ENCODE measurements around the gene CLTRN.
"Not testable (repeated sequence)": the region's sequence is repeated elsewhere in the genome, so short reads cannot be mapped to it uniquely, and the experiment has no call there.

CLTRN gene

GRCh38 chrX:15664487-15665444, at the start of gene CLTRN:
CLTRN (minus strand) TSS chrX:15664805; CDS start chrX:15664775, 30 bp downstream.
- no peak for DNase-seq

- DNase-seq, result not testable (repeated sequence)
Observed at GRCh38 chrX:15704273-15704672, 39.7 kb upstream of the CLTRN start.

GRCh38 chrX:15703809-15704208, 39.2 kb upstream of the CLTRN start:
- not testable (repeated sequence) for DNase-seq

GRCh38 chrX:15702488-15703371, 38.1 kb upstream of the CLTRN start:
- DNase-seq, result no peak

- no peak for DNase-seq
Observed at GRCh38 chrX:15696516-15696915, 31.9 kb upstream of the CLTRN start.

GRCh38 chrX:15694941-15695451, 30.4 kb upstream of the CLTRN start:
- no peak for DNase-seq

GRCh38 chrX:15686818-15687685, 22.4 kb upstream of the CLTRN start:
- peak; percentile 57 for DNase-seq

- no peak for DNase-seq
Observed at GRCh38 chrX:15683193-15683592, 18.6 kb upstream of the CLTRN start.

GRCh38 chrX:15681433-15681832, 16.8 kb upstream of the CLTRN start:
- DNase-seq, result no peak

GRCh38 chrX:15680401-15680800, 15.8 kb upstream of the CLTRN start:
- DNase-seq, result no peak

- no peak for DNase-seq
Observed at GRCh38 chrX:15679246-15679645, 14.6 kb upstream of the CLTRN start.

- no peak for DNase-seq
Observed at GRCh38 chrX:15678339-15678738, 13.7 kb upstream of the CLTRN start.

- no peak for DNase-seq
Observed at GRCh38 chrX:15676886-15677285, 12.3 kb upstream of the CLTRN start.

- DNase-seq, result peak; percentile 88
Observed at GRCh38 chrX:15675490-15675921, 10.9 kb upstream of the CLTRN start.

GRCh38 chrX:15674841-15675489, 10.4 kb upstream of the CLTRN start:
- DNase-seq, result peak; percentile 92

- DNase-seq, result no peak
Observed at GRCh38 chrX:15674514-15674840, 9.9 kb upstream of the CLTRN start.

GRCh38 chrX:15673970-15674369, 9.4 kb upstream of the CLTRN start:
- DNase-seq, result no peak

- DNase-seq, result no peak
Observed at GRCh38 chrX:15672881-15673280, 8.3 kb upstream of the CLTRN start.

GRCh38 chrX:15663439-15663838, 1.2 kb downstream of the CLTRN start:
- no peak for DNase-seq

- not testable (repeated sequence) for DNase-seq
Observed at GRCh38 chrX:15654804-15655203, 9.8 kb downstream of the CLTRN start.

- DNase-seq, result no peak
Observed at GRCh38 chrX:15653961-15654360, 10.6 kb downstream of the CLTRN start.

- not testable (repeated sequence) for DNase-seq
Observed at GRCh38 chrX:15647510-15647909, 17.1 kb downstream of the CLTRN start.
